ENCODE measurements around the gene LMX1A.

Gene LMX1A

GRCh38 chr1:165367375-165367993 is 11.0 kb upstream of the LMX1A start:
- ATAC-seq: peak; percentile 87
- TF ChIP-seq TSHZ2 (CRISPR knock-in tag; IDR thresholded peaks at IDR 0.05) (no peak), PPARA (CRISPR knock-in tag; IDR thresholded peaks at IDR 0.05; ENCODE audit: borderline replicate concordance) (no peak), ZNF70 (CRISPR knock-in tag; IDR thresholded peaks at IDR 0.05) (no peak), ARNTL (CRISPR knock-in tag; IDR thresholded peaks at IDR 0.05; ENCODE audit: borderline replicate concordance, low read depth) (no peak), PATZ1 (CRISPR knock-in tag; IDR thresholded peaks at IDR 0.05; ENCODE audit: borderline replicate concordance) (no peak), TCF4 (CRISPR knock-in tag; IDR thresholded peaks at IDR 0.05; ENCODE audit: borderline replicate concordance) (no peak), ESRRG (CRISPR knock-in tag; IDR thresholded peaks at IDR 0.05) (no peak), TOX (CRISPR knock-in tag; IDR thresholded peaks at IDR 0.05; ENCODE audit: borderline replicate concordance) (no peak), ZC3H10 (CRISPR knock-in tag; IDR thresholded peaks at IDR 0.05) (no peak), OSR1 (CRISPR knock-in tag; IDR thresholded peaks at IDR 0.05) (no peak), CSDC2 (CRISPR knock-in tag; IDR thresholded peaks at IDR 0.05) (no peak), GLIS3 (CRISPR knock-in tag; IDR thresholded peaks at IDR 0.05) (no peak), ISL1 (CRISPR knock-in tag; IDR thresholded peaks at IDR 0.05) (no peak), POU6F1 (CRISPR knock-in tag; IDR thresholded peaks at IDR 0.05; ENCODE audit: borderline replicate concordance, low read depth) (no peak)

GRCh38 chr1:165365341-165365740 is 8.8 kb upstream of the LMX1A start:
- ATAC-seq: no peak
- no peak for TF ChIP-seq PATZ1 (CRISPR knock-in tag; IDR thresholded peaks at IDR 0.05; ENCODE audit: borderline replicate concordance)

GRCh38 chr1:165364568-165365133 is 8.1 kb upstream of the LMX1A start:
- no peak for ATAC-seq
- no peak for TF ChIP-seq CSDC2 (CRISPR knock-in tag; IDR thresholded peaks at IDR 0.05)
- no peak for TF ChIP-seq ARNTL (CRISPR knock-in tag; IDR thresholded peaks at IDR 0.05; ENCODE audit: borderline replicate concordance, low read depth)
- TF ChIP-seq POU6F1 (CRISPR knock-in tag; IDR thresholded peaks at IDR 0.05; ENCODE audit: borderline replicate concordance, low read depth): no peak
- no peak for TF ChIP-seq ZC3H10 (CRISPR knock-in tag; IDR thresholded peaks at IDR 0.05)
- TF ChIP-seq PATZ1 (CRISPR knock-in tag; IDR thresholded peaks at IDR 0.05; ENCODE audit: borderline replicate concordance): no peak
- TF ChIP-seq TSHZ2 (CRISPR knock-in tag; IDR thresholded peaks at IDR 0.05): no peak
- no peak for TF ChIP-seq ZNF8 (CRISPR knock-in tag; IDR thresholded peaks at IDR 0.05)
- no peak for TF ChIP-seq ZFP3 (CRISPR knock-in tag; IDR thresholded peaks at IDR 0.05)
- TF ChIP-seq TCF4 (CRISPR knock-in tag; IDR thresholded peaks at IDR 0.05; ENCODE audit: borderline replicate concordance): no peak
- TF ChIP-seq TOX (CRISPR knock-in tag; IDR thresholded peaks at IDR 0.05; ENCODE audit: borderline replicate concordance): no peak
- no peak for TF ChIP-seq ZNF565 (CRISPR knock-in tag; conservative IDR thresholded peaks at IDR 0.05; ENCODE audit: low read depth)
- no peak for TF ChIP-seq RARB (CRISPR knock-in tag; IDR thresholded peaks at IDR 0.05)
- no peak for TF ChIP-seq BACH2 (CRISPR knock-in tag; IDR thresholded peaks at IDR 0.05; ENCODE audit: borderline replicate concordance)
- no peak for TF ChIP-seq ZNF70 (CRISPR knock-in tag; IDR thresholded peaks at IDR 0.05)
- TF ChIP-seq PPARA (CRISPR knock-in tag; IDR thresholded peaks at IDR 0.05; ENCODE audit: borderline replicate concordance): no peak
- no peak for TF ChIP-seq OSR1 (CRISPR knock-in tag; IDR thresholded peaks at IDR 0.05)
- no peak for TF ChIP-seq ISL1 (CRISPR knock-in tag; IDR thresholded peaks at IDR 0.05)
- no peak for TF ChIP-seq GLIS3 (CRISPR knock-in tag; IDR thresholded peaks at IDR 0.05)
